ENCODE measurements around the gene CCT3. TPM values are rescaled to one million over a fixed set of nuclear protein-coding genes. Genes with fewer than 3 reads are reported as not detected.
"Not testable (repeated sequence)": the region's sequence is repeated elsewhere in the genome, so short reads cannot be mapped to it uniquely, and the experiment has no call there.

The CCT3 gene
- polyA plus RNA-seq, 5 donors: 255 to 338 (median 275) TPM

GRCh38 chr1:156369685-156370286, 31.7 kb upstream of the CCT3 start:
- DNase-seq: not testable (repeated sequence)

DNA sequence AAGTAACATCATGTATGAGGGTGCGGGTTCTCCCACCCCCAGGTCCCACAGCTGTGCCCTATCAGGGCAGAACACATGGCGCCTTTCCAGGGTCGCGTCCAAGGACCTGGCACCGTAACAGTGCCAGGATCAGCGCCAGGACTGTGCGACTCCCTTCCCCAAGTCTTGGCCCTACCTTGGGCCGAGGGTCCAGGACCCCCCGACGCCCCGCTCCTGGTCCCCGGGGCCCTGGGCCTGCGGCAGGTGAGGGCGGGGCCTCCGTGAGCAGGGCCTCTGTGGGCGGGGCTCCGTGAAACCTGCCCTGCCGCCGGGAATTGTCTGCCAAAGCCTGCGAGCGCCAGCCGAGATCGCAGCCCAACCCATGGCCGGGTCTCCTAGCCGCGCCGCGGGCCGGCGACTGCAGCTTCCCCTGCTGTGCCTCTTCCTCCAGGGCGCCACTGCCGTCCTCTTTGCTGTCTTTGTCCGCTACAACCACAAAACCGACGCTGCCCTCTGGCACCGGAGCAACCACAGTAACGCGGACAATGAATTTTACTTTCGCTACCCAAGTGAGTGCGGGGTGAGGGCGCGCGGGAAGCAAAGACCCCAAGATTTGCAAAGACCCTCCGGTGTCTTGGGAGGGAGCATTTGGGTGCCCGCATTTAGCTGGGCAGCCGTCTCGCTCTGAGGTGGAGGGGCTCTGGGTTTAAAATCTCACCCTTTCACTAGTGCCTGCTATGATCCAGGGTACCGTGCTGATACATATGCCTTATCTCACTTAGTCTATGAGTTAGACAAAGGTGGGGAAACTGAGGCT, 31.0 kb upstream of the CCT3 start, which contains the start of gene RHBG:
RHBG (plus strand) TSS at position 323 of the 796 bp plus-strand sequence; CDS start at position 362, 39 bp downstream.
- peak; percentile 24 to 26 for DNase-seq

- no peak for DNase-seq
Observed at GRCh38 chr1:156368157-156368658, 30.1 kb upstream of the CCT3 start.

GRCh38 chr1:156367383-156368156, 29.5 kb upstream of the CCT3 start:
- no peak for DNase-seq

DNA sequence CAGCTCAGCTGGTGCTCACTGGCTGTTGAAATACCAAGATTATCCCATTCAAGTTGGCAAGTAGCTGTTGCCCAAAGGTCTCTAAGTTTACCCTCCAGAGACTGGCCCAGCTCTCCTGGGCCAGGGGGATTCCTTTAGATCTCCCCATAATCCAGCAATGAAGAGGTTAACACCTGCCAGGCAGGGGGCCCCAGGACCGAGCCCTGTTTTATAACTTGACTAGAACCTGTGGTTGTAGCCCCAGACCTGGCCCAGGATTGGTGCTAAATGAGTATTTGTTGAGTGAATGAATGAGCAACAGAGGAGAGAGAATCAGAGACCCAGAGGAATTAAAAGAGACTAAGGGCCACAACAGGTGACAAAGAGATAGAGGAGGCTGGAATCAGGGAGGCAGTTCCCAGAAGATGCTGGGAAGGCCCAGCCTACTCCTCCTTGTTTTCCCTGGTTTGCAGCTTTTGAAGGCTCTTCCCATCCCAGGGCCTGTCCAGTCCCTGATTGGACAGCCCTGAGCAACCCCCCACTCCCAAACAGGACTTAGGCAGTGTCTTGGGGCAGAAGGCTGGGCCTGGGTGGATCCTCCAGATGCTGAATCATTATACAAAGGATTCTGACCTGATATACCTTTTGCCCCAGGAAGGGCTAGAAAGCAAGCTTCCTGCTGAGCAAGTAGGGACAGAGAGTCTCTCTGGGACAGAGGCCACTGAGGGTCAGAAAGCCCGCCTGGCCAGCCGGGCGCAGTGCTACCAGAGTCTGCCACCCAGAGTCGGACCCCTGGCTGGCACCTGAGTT, 28.5 kb upstream of the CCT3 start:
- DNase-seq: no peak

DNA sequence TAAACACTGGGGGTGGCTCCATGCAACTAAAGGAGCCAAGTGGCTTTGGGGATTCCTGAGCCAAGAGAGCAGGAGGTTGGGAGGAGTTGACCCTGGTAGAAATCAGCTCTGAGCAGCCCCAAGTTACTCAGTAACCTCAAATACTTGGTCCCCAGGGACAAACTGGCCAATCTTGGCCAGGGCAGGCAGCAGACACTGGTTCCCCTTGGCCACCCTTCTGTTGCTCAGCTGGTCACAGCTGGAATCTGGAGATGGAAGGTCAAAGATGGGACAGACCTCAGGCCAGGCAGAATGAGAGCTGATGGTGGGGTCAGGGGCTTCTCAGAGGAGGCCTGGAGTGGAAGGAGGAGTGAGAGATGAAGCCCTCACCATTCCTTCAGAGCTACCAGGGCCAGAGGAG, 27.7 kb upstream of the CCT3 start:
- DNase-seq: no peak

GRCh38 chr1:156360534-156360933, 22.4 kb upstream of the CCT3 start:
- DNase-seq: no peak

DNA sequence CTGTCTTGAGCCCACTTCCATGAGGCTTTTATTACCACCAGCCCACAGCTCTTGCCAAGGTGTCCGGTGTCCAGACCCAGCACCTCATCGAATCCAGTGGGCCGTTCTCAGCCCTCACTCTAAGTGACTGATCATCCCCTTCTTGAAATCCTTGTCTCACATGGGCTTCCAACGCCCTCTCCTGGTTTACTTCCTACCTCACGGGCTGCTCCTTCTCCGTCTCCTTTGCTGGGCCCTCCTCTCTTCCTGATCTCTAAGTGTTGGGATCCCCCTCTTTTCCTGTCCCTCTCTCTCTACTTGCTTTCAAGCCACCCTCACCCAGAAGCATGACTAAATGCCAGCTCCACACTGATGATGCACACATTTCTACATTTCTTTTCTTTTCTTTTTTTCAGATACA, 21.9 kb upstream of the CCT3 start:
- DNase-seq: no peak

- DNase-seq: no peak
Observed at GRCh38 chr1:156359249-156359648, 21.2 kb upstream of the CCT3 start.

GRCh38 chr1:156358641-156359040, 20.5 kb upstream of the CCT3 start:
- DNase-seq: no peak

GRCh38 chr1:156357977-156358376, 19.9 kb upstream of the CCT3 start:
- DNase-seq: no peak

GRCh38 chr1:156356875-156357534, 18.9 kb upstream of the CCT3 start:
- peak; percentile 47 to 52 for DNase-seq

DNA sequence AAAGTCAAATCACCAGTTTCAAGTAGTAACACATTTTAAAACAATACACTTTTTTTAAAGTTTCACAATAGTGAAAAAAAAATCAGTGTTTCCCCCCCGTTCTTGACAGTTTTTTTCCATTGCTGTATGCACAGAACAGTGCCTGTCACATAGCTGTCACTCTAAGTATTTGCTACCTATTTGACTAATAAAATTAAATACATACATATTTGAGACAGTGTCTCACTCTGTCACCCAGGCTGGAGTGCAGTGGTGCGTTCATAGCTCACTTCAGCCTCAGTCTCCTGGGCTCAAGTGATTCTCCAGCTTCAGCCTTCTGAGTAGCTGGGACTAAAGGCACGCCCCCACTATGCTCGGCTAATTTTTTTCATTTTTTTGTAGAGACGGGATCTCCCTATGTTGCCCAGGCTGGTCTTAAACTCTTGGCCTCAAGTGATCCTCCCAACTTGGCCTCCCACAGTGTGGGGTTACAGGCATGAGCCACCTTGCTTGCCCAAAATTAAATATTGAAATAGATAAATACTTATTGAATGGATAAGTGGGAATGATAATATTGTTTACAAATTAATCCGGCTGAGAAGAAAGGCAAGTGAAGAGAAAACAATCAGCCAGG, 18.3 kb upstream of the CCT3 start:
- DNase-seq: no peak

- not testable (repeated sequence) for DNase-seq
Observed at GRCh38 chr1:156352481-156352880, 14.4 kb upstream of the CCT3 start.

GRCh38 chr1:156347331-156347730, 9.2 kb upstream of the CCT3 start:
- DNase-seq: no peak

GRCh38 chr1:156346636-156347035, 8.5 kb upstream of the CCT3 start:
- DNase-seq: no peak

GRCh38 chr1:156346035-156346434, 7.9 kb upstream of the CCT3 start:
- not testable (repeated sequence) for DNase-seq

DNA sequence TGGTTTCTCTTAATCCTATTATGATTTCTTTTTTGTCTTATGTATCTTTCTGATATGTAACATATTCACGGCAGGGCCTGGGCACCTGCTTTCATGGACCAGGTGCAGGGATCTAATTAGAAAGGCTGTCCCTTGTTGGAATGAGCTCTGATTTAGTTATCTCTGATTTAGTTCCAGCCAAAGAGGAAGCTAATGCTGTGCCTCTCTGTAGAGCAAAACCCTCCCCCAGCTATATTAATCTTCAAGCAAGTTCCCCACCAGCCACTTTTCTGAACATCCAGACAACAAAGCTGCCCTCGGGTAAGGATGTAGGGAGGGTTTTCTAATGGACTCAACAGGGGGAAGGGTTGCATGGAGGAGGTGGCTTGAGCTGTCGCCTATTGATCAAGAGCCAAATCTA, 6.3 kb upstream of the CCT3 start:
- DNase-seq: no peak

- no peak for DNase-seq
Observed at GRCh38 chr1:156342166-156342955, 4.3 kb upstream of the CCT3 start.

DNA sequence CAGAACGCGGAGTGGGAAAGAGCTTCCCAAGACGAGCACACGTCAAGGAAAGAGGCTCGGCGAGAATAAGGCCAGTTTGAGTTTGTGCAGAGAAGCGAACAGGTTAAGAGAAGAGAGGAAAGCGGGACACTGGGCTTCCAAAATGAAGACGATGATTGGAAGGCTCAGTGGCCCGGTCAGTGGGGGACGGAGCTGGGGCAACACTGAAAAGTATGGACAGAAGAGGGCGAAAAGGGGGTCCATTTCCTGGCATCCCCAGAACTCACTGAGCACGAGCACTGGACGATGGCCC, 258 bp downstream of the CCT3 start:
- DNase-seq: no peak
